ENCODE data around the gene TEPSIN.

Gene TEPSIN

GRCh38 chr17:81282876-81283275 lies 44.0 kb upstream of the TEPSIN start:
- no peak for TF ChIP-seq ZFX (IDR thresholded peaks at IDR 0.05)
- TF ChIP-seq, protein P1, sequence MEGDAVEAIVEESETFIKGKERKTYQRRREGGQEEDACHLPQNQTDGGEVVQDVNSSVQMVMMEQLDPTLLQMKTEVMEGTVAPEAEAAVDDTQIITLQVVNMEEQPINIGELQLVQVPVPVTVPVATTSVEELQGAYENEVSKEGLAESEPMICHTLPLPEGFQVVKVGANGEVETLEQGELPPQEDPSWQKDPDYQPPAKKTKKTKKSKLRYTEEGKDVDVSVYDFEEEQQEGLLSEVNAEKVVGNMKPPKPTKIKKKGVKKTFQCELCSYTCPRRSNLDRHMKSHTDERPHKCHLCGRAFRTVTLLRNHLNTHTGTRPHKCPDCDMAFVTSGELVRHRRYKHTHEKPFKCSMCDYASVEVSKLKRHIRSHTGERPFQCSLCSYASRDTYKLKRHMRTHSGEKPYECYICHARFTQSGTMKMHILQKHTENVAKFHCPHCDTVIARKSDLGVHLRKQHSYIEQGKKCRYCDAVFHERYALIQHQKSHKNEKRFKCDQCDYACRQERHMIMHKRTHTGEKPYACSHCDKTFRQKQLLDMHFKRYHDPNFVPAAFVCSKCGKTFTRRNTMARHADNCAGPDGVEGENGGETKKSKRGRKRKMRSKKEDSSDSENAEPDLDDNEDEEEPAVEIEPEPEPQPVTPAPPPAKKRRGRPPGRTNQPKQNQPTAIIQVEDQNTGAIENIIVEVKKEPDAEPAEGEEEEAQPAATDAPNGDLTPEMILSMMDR (conservative IDR thresholded peaks at IDR 0.05): no peak

DNA sequence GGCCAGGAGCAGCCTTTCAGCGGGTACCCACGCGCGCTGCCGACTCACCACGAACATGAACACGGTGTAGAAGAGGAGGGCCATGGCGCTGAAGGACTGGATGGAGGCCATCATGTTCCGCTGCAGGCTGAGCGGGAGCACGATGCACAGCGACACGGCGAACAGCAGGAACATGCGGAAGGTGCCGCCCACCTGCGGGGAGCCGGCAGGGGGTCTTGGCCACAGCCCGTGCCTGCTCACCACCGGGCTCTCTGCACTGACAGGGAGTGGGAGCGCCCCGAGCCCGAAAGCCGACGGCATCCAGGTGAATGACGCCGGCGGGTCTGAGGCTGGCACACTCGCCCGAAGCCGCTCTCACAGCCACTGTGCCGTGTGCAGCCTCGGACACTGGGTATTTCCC lies 43.3 kb upstream of the TEPSIN start:
- no peak overlapping the region for H3K27ac ChIP-seq
- TF ChIP-seq ZFX (IDR thresholded peaks at IDR 0.05): no peak
- TF ChIP-seq, protein P1 (conservative IDR thresholded peaks at IDR 0.05): no peak

More at GRCh38 chr17:81282876-81283275, 44.0 kb upstream of the TEPSIN start:
- no peak overlapping the region for H3K27ac ChIP-seq

- no peak overlapping the region for H3K27ac ChIP-seq
- TF ChIP-seq ZFX (IDR thresholded peaks at IDR 0.05): no peak
- TF ChIP-seq, protein P1 (conservative IDR thresholded peaks at IDR 0.05): no peak
These were observed 41.7 kb upstream of the TEPSIN start for GRCh38 chr17:81280571-81280970.

GRCh38 chr17:81279278-81280275 lies 40.7 kb upstream of the TEPSIN start:
- no peak for TF ChIP-seq ZFX (IDR thresholded peaks at IDR 0.05)
- TF ChIP-seq, protein P1 (conservative IDR thresholded peaks at IDR 0.05): no peak
- H3K27ac ChIP-seq: no peak overlapping the region

- no peak overlapping the region for H3K27ac ChIP-seq
- TF ChIP-seq, protein P1 (conservative IDR thresholded peaks at IDR 0.05): no peak
- TF ChIP-seq ZFX (IDR thresholded peaks at IDR 0.05): no peak
These were observed 40.0 kb upstream of the TEPSIN start for GRCh38 chr17:81278831-81279230.

- no peak for TF ChIP-seq ZFX (IDR thresholded peaks at IDR 0.05)
- TF ChIP-seq, protein P1 (conservative IDR thresholded peaks at IDR 0.05): no peak
- no peak overlapping the region for H3K27ac ChIP-seq
These were observed 39.3 kb upstream of the TEPSIN start for GRCh38 chr17:81277946-81278693.

DNA sequence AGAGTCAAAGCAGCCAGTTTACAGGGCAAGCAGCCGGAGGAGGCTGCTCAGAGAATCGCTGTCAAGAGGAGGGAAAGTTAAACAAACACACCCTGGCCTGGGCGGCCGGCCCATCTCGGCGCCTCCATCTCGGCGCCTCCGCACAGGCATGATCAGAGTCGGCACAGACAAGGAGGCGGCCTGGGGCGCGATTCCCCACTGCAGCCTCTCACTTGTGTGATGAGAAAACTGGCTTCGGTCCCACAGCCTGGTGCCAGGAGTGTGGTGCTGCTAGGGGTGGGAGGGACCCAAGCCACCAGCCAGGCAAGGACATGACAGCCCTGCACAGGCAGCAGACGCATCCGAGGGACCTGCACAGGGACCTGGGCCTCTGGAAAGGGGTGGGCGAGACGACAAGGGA lies 38.6 kb upstream of the TEPSIN start:
- TF ChIP-seq, protein P1 (conservative IDR thresholded peaks at IDR 0.05): no peak
- no peak overlapping the region for H3K27ac ChIP-seq

Data from C4-2B (cell line).